Superior temporal gyrus (tissue), 1 donor: ENCODE results near the gene TTC33.
"Not testable (repeated sequence)": the region's sequence is repeated elsewhere in the genome, so short reads cannot be mapped to it uniquely, and the experiment has no call there.

Experiments
- DNase-seq: peaks from one replicate; pipeline ENCODE4 v3.0.0-alpha.2; 2016; ENCODE audit errors: extremely low spot score

The TTC33 gene

DNA sequence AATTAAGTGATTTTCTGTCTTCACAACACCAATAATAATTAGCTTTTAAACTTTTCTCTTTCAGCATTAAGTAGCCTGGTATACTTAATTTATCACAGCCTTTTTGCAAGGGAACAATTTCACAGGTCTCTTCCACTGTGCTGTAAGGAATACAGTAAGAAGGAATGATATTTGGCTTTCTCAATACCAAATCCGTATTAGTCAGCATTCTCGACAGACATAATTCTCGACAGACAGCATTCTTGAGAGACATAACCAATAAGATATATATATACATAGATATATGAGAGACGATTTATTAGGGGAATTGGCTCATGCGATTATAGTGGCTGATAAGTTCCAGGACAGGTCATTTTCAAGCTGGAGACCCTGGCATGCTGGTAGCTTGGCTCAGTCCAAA is 24.4 kb upstream of the TTC33 start:
- no peak for DNase-seq

DNA sequence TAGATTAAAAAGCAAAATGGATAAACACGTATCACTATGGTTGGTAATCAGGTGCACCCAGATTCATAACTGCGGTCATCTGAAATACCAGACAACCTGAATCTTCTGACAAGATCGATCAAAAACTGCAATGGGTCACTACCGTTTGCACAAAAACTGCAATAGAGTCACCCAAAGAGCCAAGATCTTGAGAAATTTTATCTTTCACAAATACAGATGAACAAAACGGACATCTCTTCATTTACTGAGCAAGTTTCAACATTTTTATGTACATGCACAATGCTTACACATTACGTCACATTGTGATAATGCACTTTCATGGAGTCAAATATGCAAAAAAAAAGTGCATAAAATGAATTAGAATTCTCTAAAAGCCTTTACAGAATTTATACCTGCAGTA is 23.8 kb upstream of the TTC33 start:
- no peak for DNase-seq

DNA sequence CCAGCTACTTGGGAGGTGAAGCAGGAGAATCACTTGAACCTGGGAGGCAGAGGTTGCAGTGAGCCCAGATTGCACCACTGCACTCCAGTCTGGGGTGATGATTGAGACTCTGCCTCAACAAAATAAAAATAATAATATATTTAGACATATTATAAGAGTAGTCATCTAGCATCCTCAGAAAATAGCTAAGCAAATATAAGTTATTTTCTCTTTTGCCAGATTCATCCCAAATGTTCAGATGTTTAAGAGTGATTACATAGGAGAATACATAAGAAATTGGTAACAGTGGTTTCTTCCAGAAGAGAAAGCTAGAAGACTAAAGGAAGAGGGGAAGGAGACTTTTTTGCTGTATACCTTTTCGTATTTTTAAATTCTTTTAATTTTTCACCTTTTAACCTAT is 22.4 kb upstream of the TTC33 start:
- no peak for DNase-seq

DNA sequence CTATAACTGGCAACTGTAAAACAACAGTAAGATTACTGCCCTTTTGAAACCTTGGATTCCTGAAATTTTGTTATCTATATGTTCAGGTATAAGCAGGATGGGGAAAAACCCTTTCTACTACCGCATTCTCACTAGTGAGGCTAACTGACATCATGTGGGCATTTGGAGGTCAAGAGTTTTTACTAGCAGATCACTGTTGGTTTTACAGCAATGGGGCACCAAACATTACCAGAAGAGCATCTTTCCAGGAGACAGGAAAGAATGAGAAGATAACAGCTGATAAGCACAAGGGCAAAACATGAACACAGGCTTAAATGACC is 20.9 kb upstream of the TTC33 start:
- no peak for DNase-seq

DNA sequence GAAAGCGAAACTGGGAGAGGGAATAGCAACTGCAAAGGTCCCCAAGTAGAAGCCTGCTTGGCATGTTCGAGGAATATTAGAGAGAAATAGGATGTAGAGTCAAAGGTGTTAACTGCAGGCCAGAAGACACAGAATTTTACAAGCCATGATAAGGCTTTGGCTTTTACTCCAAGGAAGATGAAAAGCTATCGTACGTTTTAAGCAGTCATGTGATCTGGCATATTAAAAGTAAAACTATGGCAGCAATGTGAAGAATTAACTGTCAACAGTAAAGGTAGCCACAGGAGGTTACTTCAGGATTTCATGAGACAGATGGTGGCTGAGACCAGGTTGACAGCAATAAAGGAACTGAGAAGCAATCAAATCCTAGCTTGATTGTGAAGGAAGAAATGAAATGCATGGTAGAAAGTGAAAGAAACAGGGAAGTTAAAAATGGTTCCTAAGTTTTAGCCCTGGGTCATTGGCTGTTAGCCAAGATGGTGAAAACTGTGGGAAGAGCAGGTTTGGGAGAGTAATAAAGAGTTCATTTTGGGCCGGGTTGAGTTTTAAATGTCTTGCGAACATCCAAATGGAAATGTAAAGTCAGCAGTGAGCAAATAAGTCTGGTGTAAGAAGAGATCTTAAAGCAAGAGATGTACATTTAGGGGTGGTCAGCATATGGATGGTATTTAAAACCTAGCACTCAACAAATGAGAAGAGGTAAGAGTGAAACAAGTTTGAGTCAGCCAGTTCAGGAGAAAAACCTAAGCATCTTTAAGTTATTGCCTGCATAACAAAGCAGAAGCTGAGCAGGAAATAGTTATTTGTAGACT is 20.3 kb upstream of the TTC33 start:
- DNase-seq = no peak

DNA sequence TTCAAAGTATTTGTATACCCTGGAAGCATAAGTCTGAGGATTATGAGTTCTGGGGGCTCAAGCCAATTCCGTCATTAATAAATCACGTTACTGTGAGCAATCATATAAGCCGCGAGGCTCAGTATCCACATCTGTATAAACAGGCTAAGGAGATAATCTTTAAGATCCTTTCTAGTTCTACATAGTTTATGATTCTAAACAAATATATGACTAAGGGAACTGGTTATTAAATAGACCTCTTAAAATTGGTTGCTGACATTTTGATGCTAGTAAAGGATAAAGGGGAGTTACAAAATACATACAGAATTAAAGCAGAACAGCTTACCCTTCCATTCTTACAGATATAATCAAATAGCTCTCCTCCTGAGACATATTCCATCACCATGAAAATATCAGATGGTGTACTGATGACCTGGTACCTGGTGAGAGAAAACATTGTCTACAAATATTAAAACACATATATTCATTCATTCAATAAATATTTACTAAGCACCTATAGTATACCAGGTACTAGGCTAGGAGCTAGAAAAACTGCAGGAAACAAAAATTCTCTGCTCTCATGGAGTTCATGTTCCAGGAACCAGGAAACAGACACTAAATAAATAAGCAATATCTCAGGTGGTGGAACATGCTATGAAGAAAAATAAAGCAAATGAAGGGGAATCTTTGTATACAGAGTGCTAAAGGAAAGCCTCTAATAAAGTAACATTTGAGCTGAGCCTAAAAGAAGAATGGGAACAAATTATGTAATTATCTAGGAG is 19.5 kb upstream of the TTC33 start:
- DNase-seq = no peak

DNA sequence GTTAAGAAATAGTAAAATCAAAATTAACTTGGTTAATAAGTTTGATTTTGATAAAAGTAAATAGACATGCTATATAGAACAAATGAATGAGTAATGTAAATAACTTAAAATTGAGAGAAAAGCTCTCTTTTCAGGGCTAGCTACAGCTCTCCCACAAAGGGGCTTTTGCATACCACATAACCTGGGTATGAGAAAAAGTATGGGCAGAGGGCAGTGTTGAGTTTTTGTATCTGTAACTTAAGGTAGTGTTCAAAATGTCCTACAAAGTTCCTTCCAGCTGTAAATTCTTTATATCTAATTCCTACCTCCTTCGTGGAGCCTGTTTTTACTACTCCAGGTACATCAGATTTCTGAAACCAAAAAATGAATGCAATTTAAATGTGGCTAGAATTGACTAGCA is 18.9 kb upstream of the TTC33 start:
- DNase-seq = no peak

DNA sequence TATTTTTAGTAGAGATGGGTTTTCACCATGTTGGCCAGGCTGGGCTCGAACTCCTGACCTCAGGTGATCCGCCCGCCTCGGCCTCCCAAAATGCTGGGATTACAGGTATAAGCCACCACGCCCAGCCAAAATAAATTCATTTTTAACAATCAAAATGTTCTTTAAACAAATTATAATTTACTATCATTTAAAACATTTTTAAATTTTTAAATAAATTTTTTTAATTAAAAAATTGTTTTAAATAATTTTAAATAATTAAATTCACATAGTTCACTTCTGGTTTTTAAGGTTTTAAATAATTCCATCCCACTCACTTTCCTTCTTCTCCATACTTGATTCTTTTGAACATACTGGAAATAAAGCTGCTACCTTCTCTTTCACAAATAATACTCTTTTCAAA is 15.0 kb upstream of the TTC33 start:
- no peak for DNase-seq

DNA sequence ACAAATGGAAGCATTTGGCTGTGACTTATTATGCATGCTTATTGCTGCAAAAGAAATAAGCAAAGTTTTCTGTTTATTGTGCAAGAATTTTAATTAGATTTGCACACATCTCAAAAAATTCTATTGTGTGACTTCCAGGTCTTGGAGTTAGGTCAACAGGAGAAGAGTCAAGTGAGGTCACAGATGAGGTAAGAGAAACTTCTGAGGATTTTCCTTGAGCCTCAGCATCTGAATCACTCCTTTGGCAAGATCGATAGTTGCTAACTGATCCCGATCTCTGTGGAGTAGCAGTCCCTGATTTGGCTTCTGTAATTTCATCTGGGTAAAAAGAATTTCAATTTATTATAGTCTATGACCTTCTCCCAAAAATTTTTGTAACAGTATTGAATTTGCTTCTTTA is 6.9 kb upstream of the TTC33 start:
- no peak for DNase-seq

DNA sequence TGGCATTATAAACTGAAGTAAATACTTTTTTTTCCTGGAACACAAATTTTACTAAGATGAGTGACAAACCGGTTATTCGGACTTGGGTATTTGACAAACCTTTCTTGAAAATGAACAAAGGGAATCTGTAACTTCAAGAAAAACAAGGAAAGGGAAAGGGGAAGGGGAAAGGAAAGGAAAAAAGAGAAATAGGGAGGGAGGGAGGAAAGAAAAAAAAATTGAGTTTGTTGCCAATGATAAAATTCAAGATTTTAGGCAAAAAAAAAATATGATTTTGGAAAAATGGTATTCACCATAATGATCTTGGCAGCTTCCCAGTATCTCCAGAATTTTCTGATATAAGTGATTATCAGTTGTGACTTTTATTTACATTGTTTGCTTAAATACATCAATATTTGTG is 1.6 kb upstream of the TTC33 start:
- DNase-seq = no peak

DNA sequence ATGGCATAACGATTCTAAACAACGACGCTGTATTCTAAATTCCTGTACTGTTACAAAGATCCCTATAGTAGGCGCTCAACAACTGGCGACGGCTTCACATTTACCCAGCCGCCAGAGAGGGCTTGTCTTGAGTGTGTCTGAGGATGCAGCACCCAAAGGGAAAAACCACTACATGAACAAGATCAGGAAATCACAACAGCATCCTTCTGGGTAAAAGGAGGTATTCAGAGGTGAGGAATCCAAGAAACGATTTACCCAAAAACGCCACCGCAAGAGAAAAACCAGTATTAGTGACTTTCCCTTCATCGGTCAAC is 711 bp downstream of the TTC33 start:
- DNase-seq = peak; percentile 93

DNA sequence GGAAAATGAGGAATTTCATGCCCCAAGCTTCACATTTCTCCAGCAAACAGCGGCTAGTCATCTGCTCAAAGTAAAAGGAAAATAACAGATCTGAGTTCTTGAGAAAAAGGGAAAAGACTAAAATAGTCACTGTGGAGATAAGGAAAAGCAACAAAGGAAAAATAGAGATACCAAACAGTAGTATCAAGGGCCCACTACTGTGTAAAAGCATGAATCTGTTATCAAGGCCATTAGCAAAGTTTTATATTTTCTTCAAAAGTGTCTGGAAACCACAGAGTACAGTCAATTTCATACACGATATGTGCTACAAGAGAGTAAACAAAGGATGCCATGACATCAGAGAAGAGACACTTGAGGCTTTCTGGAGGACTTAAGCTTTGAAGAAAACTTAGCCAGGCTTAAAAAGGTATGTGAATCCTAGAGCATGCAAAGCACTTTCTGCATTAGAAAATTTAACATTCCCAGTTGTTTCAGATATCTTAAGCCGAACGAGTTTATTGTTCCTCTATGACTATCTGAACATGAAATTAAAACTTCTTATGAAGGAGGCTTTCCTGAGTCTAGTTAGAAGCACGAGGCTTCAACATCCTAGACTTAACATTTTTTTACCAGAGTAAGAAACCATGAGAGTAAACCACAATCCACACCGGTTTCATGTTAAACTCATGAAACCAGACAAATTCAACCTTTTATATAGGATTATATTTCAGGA is 1.2 kb downstream of the TTC33 start:
- DNase-seq = no peak

DNA sequence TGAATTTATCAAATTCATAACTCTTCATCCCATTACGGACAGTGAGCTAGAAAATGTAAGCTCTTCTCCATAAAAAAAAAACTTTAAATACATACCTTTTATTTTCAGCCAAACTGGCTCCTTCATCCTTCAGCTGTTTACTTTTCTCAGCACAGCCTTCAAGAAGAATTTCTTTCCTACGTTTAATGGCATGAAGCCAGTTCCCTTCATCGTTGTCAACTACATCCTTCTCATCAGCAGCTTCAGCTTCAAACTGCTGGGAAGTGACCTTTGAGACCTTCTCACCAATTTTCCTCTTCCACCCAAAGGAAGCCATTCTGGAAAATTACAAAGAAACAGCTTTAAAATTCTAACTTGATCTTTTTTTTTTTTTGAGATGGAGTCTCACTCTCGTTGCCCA is 9.1 kb downstream of the TTC33 start:
- DNase-seq = no peak

DNA sequence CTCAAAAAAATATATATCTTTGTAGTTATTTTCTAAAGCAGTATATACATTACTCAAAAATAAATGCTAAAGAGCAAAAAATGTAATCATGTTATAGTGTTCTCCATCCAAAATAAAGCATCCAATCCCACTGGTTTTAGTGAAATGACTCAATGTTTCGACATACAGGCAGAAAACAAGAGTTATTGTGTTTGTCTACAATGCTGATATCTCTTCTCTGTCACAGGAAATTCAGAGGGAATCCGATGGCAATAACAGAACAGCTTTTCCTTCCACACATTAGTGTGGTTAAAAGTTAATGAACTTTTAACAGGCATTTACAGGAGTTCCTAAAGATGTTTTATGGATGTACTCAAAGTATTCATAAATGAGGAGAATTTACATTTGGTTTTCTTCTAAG is 12.0 kb downstream of the TTC33 start:
- no peak for DNase-seq

DNA sequence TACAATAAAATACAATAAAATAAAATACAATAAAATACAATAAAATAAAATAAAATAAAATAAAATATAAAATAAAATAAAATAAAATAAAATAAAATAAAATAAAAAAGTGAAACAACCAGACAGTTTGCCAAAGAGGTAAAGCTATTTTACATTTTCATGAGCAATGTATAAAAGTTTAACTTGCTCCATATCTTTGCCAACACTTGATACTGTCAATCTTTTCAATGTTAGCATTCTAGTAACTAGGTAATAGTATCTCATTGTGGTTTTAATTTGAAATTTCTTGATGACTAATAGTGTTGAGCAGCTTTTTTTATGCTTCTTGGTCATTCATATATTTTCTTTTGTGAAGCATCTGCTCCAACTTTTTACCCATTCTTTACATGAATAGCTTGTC is 17.3 kb downstream of the TTC33 start:
- no peak for DNase-seq

DNA sequence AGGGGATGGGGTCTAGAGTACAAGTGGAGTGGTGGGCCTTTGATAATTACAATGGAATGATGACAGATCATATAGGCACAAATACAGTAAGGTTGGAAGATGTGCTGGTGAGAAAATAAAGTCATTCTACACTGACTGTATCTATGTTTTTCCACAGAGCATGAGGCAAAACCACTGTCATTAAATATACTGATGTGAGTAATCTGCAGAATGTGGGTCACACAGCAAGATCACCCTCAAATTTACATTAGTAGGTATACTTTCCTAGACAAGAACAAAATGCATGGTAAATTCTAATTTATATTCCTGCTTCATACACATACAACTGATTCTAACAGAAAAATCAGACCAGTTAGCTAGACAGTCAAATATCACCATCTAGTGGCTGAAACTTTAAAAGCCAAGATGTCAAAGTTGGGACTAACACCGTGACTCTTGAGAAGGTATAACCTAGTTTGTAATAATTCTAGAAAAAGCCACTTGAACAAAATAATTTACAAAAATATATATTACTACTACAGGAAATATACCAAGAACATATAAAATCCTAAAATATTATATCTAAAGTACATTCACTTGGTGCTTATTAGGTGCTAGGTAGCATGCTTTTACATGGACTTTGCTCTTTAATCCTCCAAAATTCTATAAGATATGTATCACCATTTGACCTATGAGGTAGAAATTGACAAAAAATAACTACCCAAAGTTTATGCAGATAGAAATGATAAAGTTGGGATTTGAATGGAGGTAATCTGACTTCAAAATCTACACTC is 19.5 kb downstream of the TTC33 start:
- DNase-seq = peak; percentile 94

DNA sequence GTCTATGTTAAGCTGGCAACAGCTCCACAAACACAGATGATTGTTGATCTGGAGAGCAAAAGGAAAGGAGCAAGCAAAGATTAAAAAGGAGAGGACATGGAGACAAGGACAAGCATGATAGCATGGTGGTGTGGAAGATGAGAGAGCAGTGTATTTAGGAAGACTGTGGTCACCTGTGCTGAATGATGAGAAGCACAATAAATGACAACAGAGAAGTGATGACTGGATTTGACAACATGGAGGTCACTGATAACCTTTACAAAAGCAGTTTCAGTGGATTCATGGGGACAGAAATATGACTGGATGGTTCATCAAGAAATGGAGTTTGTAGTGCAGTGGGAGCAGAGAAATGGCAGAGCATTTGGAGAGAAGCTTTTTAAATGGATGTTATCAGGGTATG is 20.2 kb downstream of the TTC33 start:
- DNase-seq = no peak

DNA sequence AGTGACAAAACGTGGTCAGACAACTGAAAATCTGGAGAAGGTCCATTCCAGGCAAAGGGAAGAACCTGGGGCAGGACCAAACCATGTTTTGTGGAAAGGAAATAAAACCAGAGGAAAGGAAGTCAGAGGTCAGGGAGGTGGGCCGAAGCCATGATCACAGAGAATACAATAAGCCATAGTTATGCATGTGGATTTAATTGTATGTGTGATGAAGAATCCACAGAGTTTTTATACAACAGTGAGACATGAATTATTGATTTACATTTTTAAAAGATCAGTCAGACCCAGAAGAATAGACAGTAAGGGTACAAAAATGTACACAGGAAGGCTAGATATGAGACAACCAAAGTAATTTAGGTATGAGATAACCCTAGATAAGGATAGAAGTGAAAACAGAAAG is 20.8 kb downstream of the TTC33 start:
- no peak for DNase-seq

DNA sequence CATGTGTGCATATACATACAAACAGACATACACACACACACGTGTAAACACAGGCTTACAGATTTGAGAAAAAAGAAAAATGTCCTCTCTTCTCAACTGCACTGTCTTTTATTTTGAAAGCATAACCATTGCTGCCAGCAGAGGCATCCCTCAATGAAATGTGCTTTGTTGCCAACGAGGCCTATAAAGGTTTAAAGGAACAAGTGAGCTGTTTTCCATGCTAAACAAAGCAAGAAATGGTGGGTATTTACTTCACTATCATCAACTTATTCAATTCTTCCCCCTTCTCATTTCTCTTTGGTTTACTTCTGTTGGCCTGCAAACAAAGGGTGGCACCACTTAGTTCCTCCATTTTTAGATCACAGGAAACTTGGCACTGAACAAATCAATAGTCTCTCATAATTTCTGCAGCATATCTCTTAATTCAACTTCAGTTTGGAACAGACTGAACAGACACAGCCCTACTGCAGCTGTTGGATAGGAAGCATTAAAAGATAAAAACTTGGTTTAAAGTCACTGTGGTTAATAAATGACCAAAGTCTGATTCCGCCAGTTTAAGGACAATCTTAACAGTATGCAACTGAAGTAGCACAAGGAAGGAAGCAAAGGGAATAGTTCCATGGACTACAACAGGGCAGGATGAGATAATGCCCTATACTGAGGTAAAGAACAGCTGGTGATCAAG is 21.7 kb downstream of the TTC33 start:
- DNase-seq = no peak

DNA sequence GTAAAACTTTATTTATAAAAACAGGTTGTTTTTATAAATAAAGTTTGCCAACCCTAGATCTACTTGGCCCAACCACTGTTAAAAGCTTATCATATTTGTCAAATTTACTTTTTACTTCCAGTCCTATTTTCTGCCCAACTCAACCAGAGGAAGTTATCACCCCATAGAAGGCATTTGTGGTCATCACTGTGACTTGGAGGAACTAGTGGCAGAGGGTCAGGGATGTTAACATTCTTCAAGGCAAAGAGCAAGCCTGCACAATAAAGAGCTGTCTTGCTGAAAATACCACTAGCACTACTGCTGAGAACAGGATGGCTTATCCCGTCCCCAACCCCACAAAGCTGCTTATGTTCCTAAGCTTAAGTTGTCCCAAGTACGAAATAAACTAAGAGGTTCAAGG is 22.3 kb downstream of the TTC33 start:
- no peak for DNase-seq

DNA sequence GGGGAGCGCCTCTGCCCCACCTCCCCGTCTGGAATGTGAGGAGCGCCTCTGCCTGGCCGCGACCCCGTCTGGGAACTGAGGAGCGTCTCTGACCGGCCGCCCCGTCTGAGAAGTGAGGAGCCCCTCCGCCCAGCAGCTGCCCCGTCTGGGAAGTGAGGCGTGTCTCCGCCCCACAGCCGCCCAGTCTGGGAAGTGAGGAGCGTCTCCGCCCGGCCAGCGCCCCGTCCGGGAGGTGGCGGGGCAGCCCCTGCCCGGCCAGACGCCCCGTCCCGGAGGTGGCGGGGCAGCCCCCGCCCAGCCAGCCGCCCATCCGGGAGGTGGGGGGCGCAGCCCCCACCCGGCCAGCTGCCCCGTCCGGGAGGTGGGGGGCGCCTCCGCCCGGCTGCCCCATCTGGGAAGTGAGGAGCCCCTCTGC is 33.3 kb downstream of the TTC33 start:
- not testable (repeated sequence) for DNase-seq

DNA sequence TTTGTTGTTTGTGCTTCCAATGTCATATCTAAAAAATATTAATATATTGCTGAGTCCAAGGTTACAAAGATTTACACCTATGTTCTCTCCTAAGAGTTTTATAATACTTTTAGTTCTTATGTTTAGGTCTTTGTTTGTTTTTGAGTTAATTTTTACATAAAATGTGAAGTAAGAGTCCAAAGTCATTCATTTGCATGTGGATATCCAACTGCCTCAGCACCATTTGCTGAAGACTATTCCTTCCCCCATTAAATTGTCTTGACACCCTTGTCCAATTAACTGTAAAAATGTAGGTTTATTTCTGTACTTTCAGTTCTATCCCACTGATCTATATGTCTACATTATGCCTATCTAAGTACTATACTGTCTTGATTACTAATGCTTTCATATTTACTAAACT is 35.7 kb downstream of the TTC33 start:
- no peak for DNase-seq
